T-helper 2 cell treated with Interferon-gamma antibody and Interleukin-4, amounts not matched to agents 5 μg/mL and 100 μg/mL, for 36 hours (primary cell): ENCODE data around the gene ST7L.

Experiments
- DNase-seq: peaks from one replicate; pipeline ENCODE4 v3.0.0; 2021; ENCODE audit warnings: low spot score
- H3K27ac Mint-ChIP-seq: one replicate; pipeline ENCODE4 v1.8.0; 2021; ENCODE audit warnings: mild to moderate bottlenecking, mixed read lengths
- H3K27me3 Mint-ChIP-seq: one replicate; pipeline ENCODE4 v1.8.0; 2021; ENCODE audit warnings: low read depth, mixed read lengths
- H3K36me3 Mint-ChIP-seq: one replicate; pipeline ENCODE4 v1.8.0; 2021; ENCODE audit warnings: low read depth, mixed read lengths
- H3K4me1 Mint-ChIP-seq: one replicate; pipeline ENCODE4 v1.8.0; 2021; ENCODE audit warnings: low read depth, mixed read lengths
- H3K4me3 Mint-ChIP-seq: one replicate; pipeline ENCODE4 v1.8.0; 2022; ENCODE audit warnings: mild to moderate bottlenecking, moderate library complexity, mixed read lengths
- H3K9me3 Mint-ChIP-seq: one replicate; pipeline ENCODE4 v1.8.0; 2021; ENCODE audit warnings: mixed read lengths

ST7L gene

GRCh38 chr1:112510340-112510739 is 108.6 kb downstream of the ST7L start:
- Mint-ChIP-seq H3K4me3 (peak overlapping the region; percentile 47), H3K4me1 (peaks cover 3% of the 10 kb centered on the region), H3K27ac (no peak overlapping the region), H3K27me3 (peaks cover 55% of the 10 kb centered on the region), H3K9me3 (no peaks in the 10 kb centered on the region), H3K36me3 (no peaks in the 10 kb centered on the region)
- no peak for DNase-seq

- Mint-ChIP-seq H3K36me3 (no peaks in the 10 kb centered on the region), H3K4me1 (peaks cover 3% of the 10 kb centered on the region), H3K9me3 (no peaks in the 10 kb centered on the region), H3K4me3 (peak overlapping the region; percentile 47), H3K27me3 (peaks cover 61% of the 10 kb centered on the region), H3K27ac (no peak overlapping the region)
- no peak for DNase-seq
These were observed 109.2 kb downstream of the ST7L start for GRCh38 chr1:112509660-112510178.

DNA sequence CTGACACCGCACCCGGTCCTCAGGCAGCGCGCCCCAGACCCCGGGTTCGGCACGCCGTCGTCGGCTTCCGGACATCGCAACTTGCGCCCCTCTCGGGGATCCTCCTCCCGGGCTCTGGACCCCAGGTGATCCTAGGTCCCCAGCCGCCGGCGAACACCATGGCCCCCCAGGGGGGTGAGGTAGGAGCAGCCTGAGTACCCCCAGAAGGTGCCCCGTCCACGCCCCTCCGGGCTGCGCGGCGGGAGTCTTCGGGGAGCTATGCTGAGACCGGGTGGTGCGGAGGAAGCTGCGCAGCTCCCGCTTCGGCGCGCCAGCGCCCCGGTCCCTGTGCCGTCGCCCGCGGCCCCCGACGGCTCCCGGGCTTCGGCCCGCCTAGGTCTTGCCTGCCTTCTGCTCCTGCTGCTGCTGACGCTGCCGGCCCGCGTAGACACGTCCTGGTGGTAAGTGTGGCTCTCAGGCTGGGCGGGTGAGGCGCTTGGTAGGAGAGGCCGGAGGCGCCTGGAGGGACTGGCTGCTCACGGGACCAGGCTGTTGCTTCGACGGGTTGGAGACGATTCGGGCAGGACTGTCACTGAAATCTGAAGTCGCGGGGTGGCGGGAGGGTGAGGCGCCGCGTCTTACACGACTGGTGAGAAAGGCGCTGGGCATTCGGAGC is 109.8 kb downstream of the ST7L start:
- H3K4me1 Mint-ChIP-seq, result peaks cover 3% of the 10 kb centered on the region
- DNase-seq, result no peak
- H3K9me3 Mint-ChIP-seq, result no peaks in the 10 kb centered on the region
- no peaks in the 10 kb centered on the region for H3K36me3 Mint-ChIP-seq
- peaks cover 67% of the 10 kb centered on the region for H3K27me3 Mint-ChIP-seq
- H3K27ac Mint-ChIP-seq, result no peak overlapping the region
- peak overlapping the region; percentile 34 for H3K4me3 Mint-ChIP-seq

- H3K9me3 Mint-ChIP-seq, result no peaks in the 10 kb centered on the region
- peak within 1 kb of the TSS; percentile 81 for H3K4me3 Mint-ChIP-seq
- peaks cover 3% of the 10 kb centered on the region for H3K4me1 Mint-ChIP-seq
- no peaks in the 10 kb centered on the region for H3K36me3 Mint-ChIP-seq
- H3K27ac Mint-ChIP-seq, result no peak within 1 kb of the TSS
- peaks cover 73% of the 10 kb centered on the region for H3K27me3 Mint-ChIP-seq
- peak; percentile 40 for DNase-seq
These were observed 110.5 kb downstream of the ST7L start, which contains the start of gene WNT2B for GRCh38 chr1:112508278-112509004. Gene WNT2B (plus strand): TSS chr1:112508965. CDS start chr1:112509263, 298 bp downstream.

GRCh38 chr1:112507921-112508277 is 111.0 kb downstream of the ST7L start:
- H3K4me3 Mint-ChIP-seq, result peak overlapping the region; percentile 81
- no peaks in the 10 kb centered on the region for H3K9me3 Mint-ChIP-seq
- peaks cover 3% of the 10 kb centered on the region for H3K4me1 Mint-ChIP-seq
- H3K27ac Mint-ChIP-seq, result no peak overlapping the region
- H3K36me3 Mint-ChIP-seq, result no peaks in the 10 kb centered on the region
- peaks cover 78% of the 10 kb centered on the region for H3K27me3 Mint-ChIP-seq
- DNase-seq, result no peak

DNA sequence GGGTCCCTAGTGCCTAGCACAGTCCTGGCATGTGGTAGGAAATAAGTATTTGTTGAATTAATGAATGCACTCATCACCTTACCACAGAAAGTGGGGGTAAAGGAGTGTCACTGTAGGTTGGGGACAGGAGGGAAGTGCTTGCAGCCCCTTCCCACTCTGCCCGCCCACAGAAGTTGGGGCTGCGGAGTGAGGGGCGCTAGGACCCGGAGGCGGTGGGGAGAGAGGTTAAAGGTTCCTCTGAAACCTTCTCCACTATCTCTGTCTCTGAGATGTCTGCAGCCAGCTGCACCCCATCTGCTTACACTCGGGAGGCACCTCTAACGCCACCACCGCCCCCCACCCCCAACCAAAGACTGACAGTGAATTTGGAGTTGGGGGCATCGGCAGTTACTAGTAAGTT is 111.6 kb downstream of the ST7L start:
- Mint-ChIP-seq H3K9me3 (no peaks in the 10 kb centered on the region), H3K36me3 (no peaks in the 10 kb centered on the region), H3K27ac (no peak overlapping the region), H3K4me3 (peak overlapping the region; percentile 81), H3K27me3 (peaks cover 84% of the 10 kb centered on the region), H3K4me1 (peaks cover 3% of the 10 kb centered on the region)
- DNase-seq, result no peak

GRCh38 chr1:112506731-112507130 is 112.2 kb downstream of the ST7L start:
- no peak for DNase-seq
- peaks cover 81% of the 10 kb centered on the region for H3K27me3 Mint-ChIP-seq
- H3K4me3 Mint-ChIP-seq, result no peak overlapping the region
- H3K36me3 Mint-ChIP-seq, result no peaks in the 10 kb centered on the region
- H3K9me3 Mint-ChIP-seq, result no peaks in the 10 kb centered on the region
- no peak overlapping the region for H3K27ac Mint-ChIP-seq
- peaks cover 3% of the 10 kb centered on the region for H3K4me1 Mint-ChIP-seq

DNA sequence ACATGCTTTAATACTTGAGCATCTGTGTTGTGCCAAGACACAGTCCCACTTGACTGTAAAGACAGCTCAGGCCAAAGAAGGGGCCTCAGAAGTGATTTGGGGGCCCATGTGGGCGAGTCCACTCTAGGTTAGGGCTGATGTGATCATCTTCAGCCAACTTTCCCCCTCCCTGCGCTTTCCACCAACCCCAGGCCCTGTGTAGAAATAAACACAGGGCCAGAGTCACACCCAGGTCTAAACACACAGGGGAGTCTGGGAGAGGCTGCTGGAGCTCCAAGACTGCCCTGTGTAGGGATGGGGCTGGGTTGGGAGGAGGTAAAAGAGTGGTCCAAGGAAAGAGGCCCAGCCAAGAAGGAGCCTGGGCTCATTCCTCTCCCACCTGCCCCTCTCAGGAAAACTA is 112.6 kb downstream of the ST7L start:
- Mint-ChIP-seq H3K27me3 (peaks cover 81% of the 10 kb centered on the region), H3K4me1 (peaks cover 3% of the 10 kb centered on the region), H3K4me3 (no peak overlapping the region), H3K27ac (no peak overlapping the region), H3K9me3 (no peaks in the 10 kb centered on the region), H3K36me3 (no peaks in the 10 kb centered on the region)
- DNase-seq, result no peak

DNA sequence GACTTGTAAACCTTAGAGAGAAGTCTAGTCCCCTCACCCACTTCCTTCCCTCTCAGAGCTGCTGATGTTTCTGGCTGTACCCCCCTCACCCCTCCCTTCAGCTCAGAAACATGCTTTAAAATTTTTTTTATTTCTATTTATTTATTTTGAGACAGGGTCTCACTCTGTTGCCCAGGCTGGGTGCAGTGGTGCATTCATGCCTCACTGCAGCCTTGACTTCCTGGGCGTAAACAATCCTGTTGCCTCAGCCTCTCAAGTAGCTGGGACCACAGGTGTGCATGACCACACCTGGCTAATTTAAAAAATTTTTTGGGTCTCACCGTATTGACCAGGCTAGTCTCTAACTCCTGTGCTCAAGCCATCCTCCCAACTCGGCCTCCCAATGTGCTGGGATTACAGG is 113.1 kb downstream of the ST7L start:
- no peak overlapping the region for H3K4me3 Mint-ChIP-seq
- DNase-seq, result no peak
- H3K4me1 Mint-ChIP-seq, result peaks cover 3% of the 10 kb centered on the region
- H3K9me3 Mint-ChIP-seq, result no peaks in the 10 kb centered on the region
- no peaks in the 10 kb centered on the region for H3K36me3 Mint-ChIP-seq
- H3K27ac Mint-ChIP-seq, result no peak overlapping the region
- H3K27me3 Mint-ChIP-seq, result peaks cover 82% of the 10 kb centered on the region

- H3K27me3 Mint-ChIP-seq, result peaks cover 78% of the 10 kb centered on the region
- H3K27ac Mint-ChIP-seq, result no peak overlapping the region
- H3K4me3 Mint-ChIP-seq, result no peak overlapping the region
- no peak for DNase-seq
- H3K36me3 Mint-ChIP-seq, result no peaks in the 10 kb centered on the region
- peaks cover 3% of the 10 kb centered on the region for H3K4me1 Mint-ChIP-seq
- no peaks in the 10 kb centered on the region for H3K9me3 Mint-ChIP-seq
These were observed 113.5 kb downstream of the ST7L start for GRCh38 chr1:112505400-112505785.

- H3K27me3 Mint-ChIP-seq, result peaks cover 75% of the 10 kb centered on the region
These were observed 114.1 kb downstream of the ST7L start for GRCh38 chr1:112504661-112505399.

GRCh38 chr1:112504001-112504660 is 114.8 kb downstream of the ST7L start:
- DNase-seq, result no peak
- no peaks in the 10 kb centered on the region for H3K9me3 Mint-ChIP-seq
- no peak overlapping the region for H3K4me3 Mint-ChIP-seq
- H3K27me3 Mint-ChIP-seq, result peaks cover 76% of the 10 kb centered on the region
- no peaks in the 10 kb centered on the region for H3K36me3 Mint-ChIP-seq
- no peak overlapping the region for H3K27ac Mint-ChIP-seq
- H3K4me1 Mint-ChIP-seq, result peaks cover 3% of the 10 kb centered on the region

More at GRCh38 chr1:112504661-112505399, 114.1 kb downstream of the ST7L start:
- Mint-ChIP-seq H3K27ac (no peak overlapping the region), H3K36me3 (no peaks in the 10 kb centered on the region), H3K4me3 (no peak overlapping the region), H3K9me3 (no peaks in the 10 kb centered on the region), H3K4me1 (peaks cover 3% of the 10 kb centered on the region)
- no peak for DNase-seq

GRCh38 chr1:112502826-112503225 is 116.1 kb downstream of the ST7L start:
- Mint-ChIP-seq H3K9me3 (no peaks in the 10 kb centered on the region), H3K27ac (no peak overlapping the region), H3K36me3 (no peaks in the 10 kb centered on the region), H3K4me1 (no peaks in the 10 kb centered on the region), H3K27me3 (peaks cover 81% of the 10 kb centered on the region), H3K4me3 (no peak overlapping the region)
- DNase-seq, result no peak
